NCI-H1105 (cell line): ENCODE results near the gene ADAMTS7.
A peak's percentile ranks its signal among the peaks of the same experiment; 100 is the strongest.
"Not testable (repeated sequence)": the region's sequence is repeated elsewhere in the genome, so short reads cannot be mapped to it uniquely, and the experiment has no call there.

Source experiments
- DNase-seq: peaks from one replicate; lab custom pipeline; 2025; lab: John Stamatoyannopoulos, UW

ADAMTS7 gene

DNA sequence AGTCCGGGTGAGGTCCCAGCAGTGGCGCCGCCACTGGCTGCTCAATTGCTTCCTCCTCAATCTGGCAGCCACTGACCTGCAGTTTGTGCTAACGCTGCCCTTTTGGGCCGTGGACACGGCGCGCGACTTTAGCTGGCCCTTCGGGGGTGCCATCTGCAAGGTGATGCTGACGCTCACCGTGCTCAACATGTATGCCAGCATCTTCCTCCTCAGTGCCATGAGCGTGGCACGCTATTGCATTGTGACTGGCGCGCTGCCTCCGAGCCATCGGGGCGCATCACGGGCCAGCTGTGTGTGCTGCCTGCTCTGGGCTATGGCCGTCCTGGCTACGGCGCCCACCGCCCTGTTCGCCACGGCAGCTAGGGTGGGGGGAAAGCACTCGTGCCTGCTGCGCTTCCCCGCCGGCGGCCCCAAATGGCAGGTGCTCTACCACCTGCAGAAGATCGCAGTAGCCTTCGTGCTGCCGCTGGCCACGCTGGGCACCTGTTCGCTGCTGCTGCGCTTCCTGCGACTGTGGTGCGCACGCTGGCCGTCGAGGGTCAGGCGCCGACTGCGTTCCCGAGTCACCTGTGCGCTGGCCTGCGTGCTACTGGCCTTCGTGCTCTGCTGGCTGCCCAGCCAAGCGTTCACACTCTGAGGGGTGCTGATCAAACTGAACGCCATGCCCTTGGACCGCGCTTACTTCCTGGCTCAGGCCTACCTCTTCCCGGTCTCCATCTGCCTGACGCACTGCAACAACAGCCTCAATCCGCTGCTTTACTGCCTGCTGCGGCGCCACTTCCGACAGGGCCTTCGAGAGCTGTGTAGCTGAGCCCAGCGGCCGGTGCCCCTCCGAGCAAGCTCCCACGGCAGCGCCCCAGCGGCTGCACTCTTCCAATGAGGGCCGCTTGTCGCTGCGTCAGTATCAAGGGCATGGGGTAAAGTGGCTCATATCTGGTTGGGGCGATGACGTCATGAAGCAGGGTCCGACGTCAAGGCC lies 20.3 kb upstream of the ADAMTS7 start:
- no peak for DNase-seq

DNA sequence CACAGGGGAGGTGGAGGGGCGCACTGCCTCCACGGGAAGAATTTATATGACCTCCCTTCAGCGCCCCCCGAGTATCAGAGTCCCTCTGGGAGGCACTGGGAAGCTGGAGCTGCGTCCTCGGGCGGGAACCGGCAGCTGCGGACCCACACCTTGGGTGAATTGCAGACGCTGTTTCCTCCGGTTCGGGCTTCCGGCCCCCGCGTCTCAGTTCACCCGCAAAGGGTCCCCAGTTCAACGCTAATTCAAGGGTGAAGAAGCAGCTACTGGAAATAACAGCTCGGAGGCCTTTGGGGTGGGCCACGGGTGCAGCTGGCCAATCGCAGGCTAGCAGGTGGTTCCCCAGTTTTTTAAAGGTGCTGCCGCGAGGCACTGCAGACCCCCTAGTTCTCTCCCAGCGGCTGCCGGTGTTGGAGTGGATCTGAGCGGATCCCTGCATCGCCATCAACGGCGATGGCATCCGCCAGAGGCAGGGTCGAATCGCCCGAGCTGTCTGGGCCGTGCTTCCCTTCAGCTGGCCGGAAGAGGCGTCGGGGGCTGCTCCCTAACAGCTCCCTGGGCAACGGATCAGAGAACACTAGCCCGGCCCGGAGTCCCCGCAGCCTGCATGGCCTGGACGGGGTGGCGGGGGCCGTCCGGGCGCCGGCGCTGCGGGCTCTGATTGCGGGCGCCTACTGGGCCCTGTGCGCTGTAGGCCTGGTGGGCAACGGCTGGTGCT lies 19.4 kb upstream of the ADAMTS7 start:
- no peak for DNase-seq

DNA sequence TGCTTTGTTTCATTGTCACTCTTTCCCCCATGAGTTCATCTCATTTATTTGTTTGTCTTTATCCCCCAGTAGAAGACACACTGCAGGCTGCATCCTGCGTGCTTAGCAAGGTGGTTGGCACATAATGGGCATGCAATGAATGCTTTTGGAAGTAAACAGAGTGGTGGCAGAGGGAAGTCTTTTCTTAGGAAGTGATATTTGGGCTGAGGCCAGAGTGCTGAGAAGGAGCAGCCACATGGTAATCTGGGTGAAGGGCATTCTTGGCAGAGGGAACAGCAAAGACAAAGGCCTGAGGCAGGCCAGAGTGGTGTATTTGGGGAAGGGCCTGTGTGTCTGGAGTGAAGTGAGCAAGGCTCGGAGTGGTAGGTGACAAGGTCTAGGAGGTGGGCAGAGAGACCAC lies 17.7 kb upstream of the ADAMTS7 start:
- DNase-seq: no peak

DNA sequence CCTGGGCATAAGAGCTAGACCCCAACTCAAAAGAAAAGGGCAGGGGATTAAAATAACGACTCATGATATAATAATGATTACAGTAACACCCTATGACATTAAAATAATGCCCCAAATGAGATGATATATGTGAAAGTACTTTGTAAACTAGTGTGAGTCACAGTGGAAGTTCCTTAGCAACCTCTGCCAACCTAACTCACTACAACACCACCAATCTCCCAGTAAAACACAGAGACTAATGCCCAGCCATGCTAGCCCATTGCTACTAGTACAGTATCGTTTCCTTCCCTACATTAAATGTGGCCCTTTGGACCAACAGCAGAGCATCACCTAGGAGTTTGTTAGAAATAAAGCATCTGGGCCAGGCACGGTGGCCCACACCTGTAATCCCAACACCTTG lies 11.2 kb upstream of the ADAMTS7 start:
- no peak for DNase-seq

DNA sequence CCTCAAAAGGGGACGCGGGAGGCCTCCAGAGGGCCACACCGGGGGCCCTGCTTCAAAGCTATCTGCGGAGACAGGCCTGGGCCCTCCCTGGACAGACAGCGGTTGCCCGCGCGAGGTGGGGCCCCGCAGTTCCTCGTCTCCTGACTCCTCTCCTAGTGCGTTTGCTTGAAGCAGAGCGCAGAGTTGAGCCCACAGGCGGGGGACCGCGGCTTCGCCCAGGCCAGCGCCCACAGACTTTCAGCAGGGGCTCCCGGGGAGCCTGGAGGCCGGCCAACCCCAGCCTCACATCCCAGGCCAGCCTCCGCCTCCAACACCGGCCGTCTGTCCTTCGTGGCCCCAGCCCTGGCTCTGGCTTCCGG lies 540 bp upstream of the ADAMTS7 start:
- DNase-seq: no peak

DNA sequence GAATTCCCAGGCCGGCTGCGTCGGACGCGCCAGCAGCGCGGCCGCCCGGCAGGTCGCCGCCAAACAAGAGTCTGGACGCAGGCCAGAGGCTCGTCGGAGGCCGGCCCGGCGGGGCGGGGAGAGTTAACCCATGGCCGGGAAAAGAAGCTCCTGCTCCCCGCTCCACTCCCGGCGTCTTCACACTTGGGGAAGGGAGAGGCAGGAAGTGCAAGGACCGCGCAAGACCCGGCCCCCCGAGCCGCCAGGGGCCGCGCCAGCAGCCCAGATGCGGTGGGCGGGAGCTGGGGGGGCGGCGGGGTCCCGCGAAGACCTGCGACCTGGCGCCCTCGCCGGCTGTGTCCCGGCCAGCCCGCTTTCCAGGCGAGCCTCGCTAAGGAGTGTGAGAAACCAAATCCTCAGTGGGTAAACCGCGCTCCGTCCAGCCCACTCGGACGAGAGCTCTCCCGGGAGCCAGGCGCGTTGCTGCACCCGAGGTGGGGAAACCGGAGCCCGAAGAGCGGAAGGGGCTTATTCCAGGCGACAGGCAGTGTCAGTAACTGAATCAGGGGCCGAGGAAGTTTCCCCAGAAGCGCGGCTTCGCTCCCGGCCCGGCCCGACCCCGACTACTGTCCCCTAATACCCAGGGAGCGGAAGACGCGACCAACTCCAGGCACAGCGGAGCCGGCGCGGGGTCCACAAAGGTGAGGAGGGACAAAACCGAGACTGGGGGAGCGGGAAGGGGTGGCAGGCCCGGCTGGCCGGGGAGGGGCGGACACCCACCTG lies 721 bp downstream of the ADAMTS7 start:
- DNase-seq: peak; percentile 9

DNA sequence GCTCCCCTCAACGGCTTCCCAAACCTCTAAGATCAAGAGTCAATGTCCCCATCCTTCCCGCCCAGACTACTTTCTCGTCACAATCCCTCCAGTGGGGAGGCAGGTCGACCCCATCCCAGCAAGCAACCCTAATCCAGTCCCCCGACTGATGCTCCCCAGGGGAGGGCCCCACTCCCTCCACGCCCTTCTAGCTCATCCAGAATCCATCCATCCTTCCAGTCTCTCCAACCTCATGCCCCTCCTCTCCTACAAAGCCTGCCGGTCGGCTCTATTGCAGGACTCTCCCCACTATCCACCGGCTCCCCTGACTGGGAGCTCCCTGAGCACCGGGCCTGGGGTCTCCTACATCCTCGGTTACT lies 1.3 kb downstream of the ADAMTS7 start:
- no peak for DNase-seq

DNA sequence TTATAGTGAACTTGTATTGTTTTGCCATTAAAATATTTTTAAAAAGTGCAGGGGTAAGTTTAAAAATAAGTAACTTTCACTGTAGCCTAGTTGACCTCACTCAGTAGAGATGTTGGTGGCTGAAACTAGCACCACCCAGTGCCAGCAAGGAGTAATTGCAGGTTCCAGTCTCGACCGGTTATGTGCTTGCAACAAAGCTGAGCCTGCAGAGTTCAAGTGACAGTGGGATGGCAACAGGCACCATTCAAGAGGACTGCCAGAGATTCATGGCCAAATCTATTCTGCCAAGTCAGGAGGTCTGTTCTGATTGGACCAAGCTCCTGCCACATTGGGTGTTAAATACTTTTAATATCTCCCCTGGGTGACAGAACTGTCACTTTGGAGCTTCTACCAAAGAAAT lies 2.7 kb downstream of the ADAMTS7 start:
- no peak for DNase-seq

DNA sequence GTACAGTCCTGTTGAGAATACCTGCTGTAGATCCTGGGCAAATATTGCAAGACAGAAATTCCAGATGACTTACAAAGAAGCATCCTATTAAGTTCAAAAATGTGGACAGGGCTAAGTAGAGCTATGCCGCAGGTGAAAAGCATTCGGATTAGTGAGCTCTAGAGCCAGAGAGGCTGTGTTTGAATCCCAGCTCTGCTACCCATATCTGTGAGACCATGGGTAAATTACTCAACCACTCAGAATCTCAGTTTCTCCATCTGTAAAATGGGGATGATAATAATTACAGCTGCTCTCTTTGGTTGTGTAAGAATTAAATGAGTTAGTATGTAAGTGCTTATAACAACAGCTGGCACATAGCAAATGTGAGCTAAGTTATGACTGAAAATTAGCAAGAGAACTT lies 3.9 kb downstream of the ADAMTS7 start:
- no peak for DNase-seq

DNA sequence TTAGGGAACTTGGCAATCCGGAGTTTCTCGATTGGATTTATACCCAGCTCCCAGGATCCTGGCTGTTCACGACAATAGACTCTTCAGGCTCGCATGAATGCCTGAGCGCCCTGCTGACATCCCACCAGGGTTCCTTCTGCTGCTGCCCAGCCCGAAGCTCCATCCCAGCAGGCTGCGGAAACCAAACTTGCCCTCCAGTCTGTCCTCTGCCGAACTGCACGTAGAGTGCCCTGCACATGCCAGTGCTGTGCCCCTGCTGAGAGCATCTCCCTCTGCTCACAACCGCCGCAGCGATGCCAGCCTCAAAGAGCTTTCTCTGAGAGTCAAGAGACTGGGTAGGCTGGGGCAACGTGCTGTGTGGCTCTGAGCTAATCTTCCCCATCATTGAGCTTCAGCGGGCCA lies 6.9 kb downstream of the ADAMTS7 start:
- DNase-seq: no peak

DNA sequence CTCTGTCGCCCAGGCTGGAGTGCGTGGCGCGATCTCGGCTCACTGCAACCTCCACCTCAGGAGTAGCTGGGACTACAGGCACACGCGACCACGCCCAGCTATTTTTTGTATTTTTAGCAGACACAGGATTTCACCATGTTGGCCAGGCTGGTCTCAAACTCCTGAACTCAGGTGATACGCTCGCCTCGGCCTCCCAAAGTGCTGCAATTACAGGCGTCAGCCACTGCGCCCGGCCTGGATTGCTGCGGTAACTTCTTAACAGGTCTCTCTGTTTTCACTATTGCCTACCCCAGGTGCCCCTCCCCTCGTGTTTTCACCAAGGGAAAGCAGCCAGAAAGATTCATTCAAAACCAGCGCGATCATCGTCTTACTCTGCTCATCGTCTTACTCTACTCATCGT lies 10.5 kb downstream of the ADAMTS7 start:
- no peak for DNase-seq

DNA sequence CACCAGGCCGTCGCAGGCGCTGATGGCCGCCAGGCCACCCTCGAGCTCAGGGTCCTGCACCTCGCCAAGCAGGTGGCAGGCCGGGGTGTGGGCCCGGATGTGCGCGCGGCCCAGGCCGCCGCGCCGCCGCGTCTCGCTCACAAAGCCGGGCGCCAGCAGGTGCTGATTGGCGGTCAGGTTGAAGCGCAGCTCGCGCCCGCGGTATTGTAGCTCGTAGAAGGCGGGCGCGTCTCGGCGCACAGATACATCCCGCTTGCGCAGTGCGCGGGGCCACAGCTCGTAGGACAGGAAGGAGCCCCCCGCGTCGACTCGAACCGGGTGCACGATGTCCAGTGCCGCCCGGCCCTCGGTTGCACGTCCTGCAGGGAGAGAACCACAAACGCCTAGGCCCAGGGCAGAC lies 11.1 kb downstream of the ADAMTS7 start:
- DNase-seq: no peak

DNA sequence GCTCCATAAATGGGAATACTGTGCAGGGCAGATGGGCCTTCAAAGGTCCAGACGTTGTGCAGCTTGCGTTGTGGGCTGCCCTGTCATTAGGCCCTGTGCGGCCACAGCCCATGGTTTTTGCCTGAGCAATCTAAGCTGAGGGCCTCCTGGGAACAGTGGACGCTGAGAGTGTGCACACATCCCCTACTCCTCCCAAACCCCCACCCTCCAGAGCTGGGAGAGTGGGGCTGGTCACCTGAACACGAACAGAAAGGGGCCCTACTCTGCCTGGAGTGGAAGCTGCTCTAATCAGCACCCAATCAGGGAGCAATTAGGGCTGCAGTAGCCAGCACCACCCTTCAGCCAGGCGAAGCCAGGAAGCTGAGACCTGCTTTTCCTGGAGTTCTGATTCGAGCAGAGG lies 12.2 kb downstream of the ADAMTS7 start:
- DNase-seq: not testable (repeated sequence)

DNA sequence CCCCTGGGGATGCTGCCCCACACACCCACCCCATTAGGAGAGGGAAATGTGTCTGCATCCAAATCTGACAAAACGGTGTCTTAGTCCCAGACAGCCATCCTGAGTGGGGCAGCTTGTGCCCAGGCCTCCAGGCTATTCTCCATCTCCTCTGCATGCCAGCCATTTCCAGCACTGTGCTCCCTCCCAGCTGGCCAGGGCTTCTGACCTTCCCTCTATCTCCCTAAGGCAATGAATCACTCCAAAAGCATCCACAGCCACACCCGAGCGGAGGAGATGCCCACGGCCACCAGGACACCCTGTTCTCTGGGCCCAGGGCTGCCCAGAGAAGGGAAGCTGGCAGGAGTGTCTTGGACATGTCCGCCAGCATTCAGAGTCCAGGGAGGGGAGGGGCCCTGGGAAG lies 12.9 kb downstream of the ADAMTS7 start:
- not testable (repeated sequence) for DNase-seq

DNA sequence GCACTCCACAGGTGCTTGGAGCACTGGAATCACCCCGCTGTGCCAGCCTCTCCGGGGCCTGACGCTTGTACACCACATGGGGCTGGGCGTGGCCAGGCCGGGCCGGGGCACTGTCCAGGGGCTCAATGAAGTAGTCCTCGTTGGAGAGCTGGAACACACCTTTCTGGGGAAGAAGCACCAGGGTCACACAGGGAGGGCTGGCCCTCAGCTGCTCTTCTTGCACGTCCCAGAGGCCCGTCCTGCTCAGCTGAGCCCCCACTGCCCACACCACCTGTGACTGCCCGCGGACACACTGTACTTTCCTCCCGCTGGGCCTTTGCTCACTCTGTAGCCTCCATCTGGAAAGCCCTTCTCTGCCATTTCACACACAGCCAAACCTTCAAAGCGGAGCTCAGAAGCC lies 13.3 kb downstream of the ADAMTS7 start:
- no peak for DNase-seq

DNA sequence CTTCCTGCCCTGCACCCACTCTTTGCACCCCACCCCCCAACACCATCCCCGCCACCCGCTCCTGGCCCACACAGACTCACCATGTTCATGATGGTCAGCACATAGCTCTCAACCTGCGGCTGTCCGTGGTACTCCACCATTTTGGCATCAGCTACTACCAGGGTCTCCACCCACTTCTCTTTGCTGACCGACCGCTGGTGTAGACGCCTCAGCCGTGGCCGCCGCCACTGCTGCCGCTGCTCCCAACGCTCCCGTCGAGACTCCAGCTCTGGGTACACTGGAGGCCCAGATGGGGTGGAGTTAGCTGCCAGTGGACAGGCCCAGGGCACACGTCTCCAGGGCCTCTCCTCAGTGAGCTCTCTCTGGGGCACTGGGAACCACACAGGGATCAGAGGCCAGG lies 14.8 kb downstream of the ADAMTS7 start:
- no peak for DNase-seq

DNA sequence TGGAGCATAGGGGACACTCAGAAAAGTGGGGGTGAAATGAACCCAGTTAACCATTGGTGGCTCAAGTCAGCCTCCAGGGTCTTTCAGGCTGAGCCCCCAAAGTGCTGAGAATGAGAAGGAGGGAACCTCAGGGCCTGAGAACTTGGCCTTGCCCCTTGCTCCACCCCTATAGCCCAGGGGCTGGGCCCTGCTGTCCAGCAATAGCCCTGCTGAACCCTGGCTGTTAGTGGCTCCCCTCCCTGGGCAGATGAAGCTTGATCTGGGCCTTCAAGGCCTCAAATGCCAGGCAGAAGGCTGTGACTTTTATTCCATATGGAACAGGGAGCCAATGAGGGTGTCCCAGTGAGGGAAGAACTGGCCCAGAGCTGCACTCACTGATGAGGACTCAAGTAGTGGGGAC lies 16.2 kb downstream of the ADAMTS7 start:
- DNase-seq: no peak

DNA sequence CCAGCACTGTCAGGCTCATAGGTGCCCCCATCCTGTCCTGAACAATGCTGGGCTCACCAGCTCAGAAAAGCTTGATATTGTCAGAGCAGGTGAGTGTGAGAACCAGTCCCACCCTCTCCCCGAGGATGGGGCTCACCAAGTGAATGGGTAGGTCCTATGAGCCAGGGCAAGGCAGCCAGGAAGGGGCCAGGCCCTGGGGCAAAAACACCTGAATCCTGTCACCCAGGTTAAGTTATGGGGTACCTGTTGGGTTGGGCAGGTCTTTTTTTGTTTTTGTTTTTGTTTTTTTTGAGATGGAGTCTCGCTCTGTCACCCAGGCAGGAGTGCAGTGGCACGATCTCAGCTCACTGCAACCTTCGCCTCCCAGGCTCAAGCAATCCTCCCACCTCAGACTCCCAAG lies 16.8 kb downstream of the ADAMTS7 start:
- not testable (repeated sequence) for DNase-seq

DNA sequence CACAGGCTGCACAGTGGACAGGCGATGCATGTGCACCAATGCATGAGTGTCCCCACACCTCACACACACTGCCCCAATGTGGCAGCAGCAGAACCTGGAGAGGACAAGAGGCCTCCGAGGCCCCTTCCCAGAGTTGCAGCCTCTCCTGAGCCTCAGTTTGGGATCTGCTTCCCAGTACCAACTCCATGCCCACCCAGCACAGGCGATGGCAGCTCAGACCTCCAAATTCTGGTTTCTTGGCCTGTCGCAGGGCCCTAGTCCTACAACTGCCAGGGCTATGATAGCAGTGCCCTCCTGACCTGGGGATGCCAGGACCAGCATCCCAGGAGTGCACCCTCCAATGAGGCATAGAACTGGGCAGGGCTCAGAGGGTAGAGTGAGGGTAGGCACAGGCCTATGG lies 19.9 kb downstream of the ADAMTS7 start:
- no peak for DNase-seq

DNA sequence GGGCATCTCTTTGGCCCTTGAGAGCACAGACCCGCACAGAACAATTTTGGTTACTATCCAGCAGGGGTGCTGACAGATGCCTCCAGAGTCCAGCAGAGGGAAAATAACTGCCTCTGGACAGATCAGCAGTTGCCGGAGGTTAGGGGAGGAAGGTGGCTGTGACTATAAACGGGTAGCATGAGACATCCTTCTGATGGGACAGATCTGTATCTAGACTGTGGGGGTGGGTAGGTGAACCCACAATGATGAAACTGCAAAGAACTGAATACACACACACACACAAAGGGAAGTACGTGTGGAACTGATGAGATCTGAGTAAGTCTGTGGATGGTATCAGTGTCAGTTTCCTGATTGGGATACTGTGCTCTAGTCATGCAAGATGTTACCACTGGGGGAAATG lies 21.2 kb downstream of the ADAMTS7 start:
- DNase-seq: no peak

DNA sequence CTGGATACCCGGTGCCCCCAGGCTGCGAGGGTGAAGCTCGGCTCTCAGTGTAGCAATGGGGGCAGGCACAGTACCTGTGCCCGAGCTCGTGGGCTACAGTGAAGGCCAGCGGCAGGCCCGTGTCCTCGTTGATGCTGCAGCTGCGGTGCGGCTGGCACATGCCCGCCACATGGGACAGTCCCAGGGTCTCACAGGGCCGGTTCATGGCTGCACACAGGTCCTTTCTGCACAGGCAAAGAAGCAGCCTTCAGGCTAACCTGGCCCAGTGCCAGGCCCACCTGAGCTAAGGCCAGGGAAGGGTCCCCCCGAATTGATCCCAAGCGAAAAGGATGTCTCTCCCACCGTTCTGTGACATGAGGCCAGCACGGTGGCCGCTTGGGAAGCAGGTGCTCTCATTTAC lies 21.6 kb downstream of the ADAMTS7 start:
- DNase-seq: no peak

DNA sequence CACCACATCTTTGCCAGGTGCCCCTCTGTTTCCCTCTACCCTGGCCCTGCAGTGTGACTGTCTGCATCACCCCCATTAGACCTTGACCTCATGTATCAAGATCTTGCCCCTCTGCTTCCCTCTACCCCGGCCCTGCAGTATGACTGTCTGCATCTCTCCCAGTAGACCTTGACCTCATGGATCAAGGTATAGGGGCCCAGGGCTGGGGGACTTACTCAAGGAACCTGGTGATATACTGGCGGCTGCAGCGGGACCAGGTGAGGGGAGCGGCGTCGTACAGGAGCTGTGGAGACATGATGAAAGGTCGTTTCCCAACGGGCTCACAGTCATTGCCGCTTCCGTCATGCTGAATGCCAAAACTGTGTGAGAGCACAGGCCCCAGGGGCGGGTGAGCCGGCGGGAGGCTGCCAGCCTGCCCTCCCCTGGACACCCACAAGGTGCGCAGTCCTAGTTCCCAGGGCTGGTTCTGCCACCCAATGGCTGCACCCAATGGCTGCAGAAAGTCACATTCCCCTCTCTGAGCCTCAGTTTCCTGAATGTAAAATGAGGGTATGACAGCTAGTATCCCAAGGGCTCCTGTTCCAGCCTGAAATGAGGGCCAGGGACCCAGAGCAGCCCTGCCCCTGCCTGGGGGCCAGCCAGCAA lies 23.1 kb downstream of the ADAMTS7 start:
- no peak for DNase-seq
